DOHH2 (cell line): ENCODE results near the gene ST6GAL1.
A peak's percentile ranks its signal among the peaks of the same experiment; 100 is the strongest.

ENCODE experiments used
- H3F3A ChIP-seq: fragments of 200-600 bp; sonication (generic), shearing (Covaris generic); 2 replicates; pipeline ENCODE4 v1.6.0; 2016; ENCODE audit warnings: antibody characterized with exemption, mild to moderate bottlenecking; ENCODE audit not compliant: control insufficient read depth, insufficient read depth
- H3K27ac ChIP-seq: fragments of 200-600 bp; sonication (generic); 2 replicates; pipeline ENCODE4 v1.5.1; 2014; ENCODE audit warnings: low read depth, mild to moderate bottlenecking, low read length, moderate library complexity
- H3K27me3 ChIP-seq: fragments of 200-600 bp; sonication (generic); 2 replicates; pipeline ENCODE4 v1.6.1; 2014; ENCODE audit warnings: mild to moderate bottlenecking, low read length, mixed read lengths; ENCODE audit not compliant: control insufficient read depth
- H3K36me3 ChIP-seq: fragments of 200-600 bp; sonication (generic); 2 replicates; pipeline ENCODE4 v1.6.1; 2014; ENCODE audit warnings: mild to moderate bottlenecking, low read length, moderate library complexity, mixed read lengths; ENCODE audit not compliant: control insufficient read depth
- H3K4me1 ChIP-seq: fragments of 200-600 bp; sonication (generic); 2 replicates; pipeline ENCODE4 v1.6.1; 2014; ENCODE audit warnings: mild to moderate bottlenecking, low read length, mixed read lengths; ENCODE audit not compliant: control insufficient read depth
- H3K4me2 ChIP-seq: fragments of 200-600 bp; sonication (generic); 2 replicates; pipeline ENCODE4 v1.6.0; 2014; ENCODE audit warnings: mild to moderate bottlenecking, low read length, moderate library complexity
- H3K4me3 ChIP-seq: fragments of 200-600 bp; sonication (generic); 2 replicates; pipeline ENCODE4 v1.5.1; 2014; ENCODE audit warnings: mild to moderate bottlenecking, low read length, mixed read lengths
- H3K79me2 ChIP-seq: fragments of 200-600 bp; sonication (generic); 2 replicates; pipeline ENCODE4 v1.6.1; 2014; ENCODE audit warnings: mild to moderate bottlenecking, low read length, mixed read lengths; ENCODE audit not compliant: control insufficient read depth
- H3K9me2 ChIP-seq: fragments of 200-600 bp; sonication (generic); replicated peaks from 2 replicates; pipeline ENCODE4 v1.6.1; 2014; ENCODE audit warnings: mild to moderate bottlenecking, low read length, mixed read lengths; ENCODE audit not compliant: control insufficient read depth
- H3K9me3 ChIP-seq: fragments of 200-600 bp; sonication (generic); 2 replicates; pipeline ENCODE4 v1.6.1; 2014; ENCODE audit warnings: antibody characterized with exemption, low read length, mixed read lengths; ENCODE audit not compliant: control insufficient read depth, insufficient read depth
- H4K20me1 ChIP-seq: fragments of 200-600 bp; sonication (generic); 2 replicates; pipeline ENCODE4 v1.6.0; 2014; ENCODE audit warnings: low read depth, mild to moderate bottlenecking, antibody characterized with exemption, low read length, moderate library complexity; ENCODE audit not compliant: control insufficient read depth, insufficient read depth
- CTCF ChIP-seq: fragments of 200-600 bp; sonication (generic); IDR thresholded peaks from one replicate; pipeline ENCODE4 v1.5.1; 2014; ENCODE audit warnings: antibody characterized with exemption, mild to moderate bottlenecking, low read depth, low read length; ENCODE audit not compliant: poor library complexity, severe bottlenecking
- EZH2phosphoT487 ChIP-seq: fragments of 200-600 bp; sonication (generic); IDR thresholded peaks from 2 replicates; pipeline ENCODE4 v1.6.1; 2017; ENCODE audit warnings: borderline replicate concordance, mild to moderate bottlenecking, antibody characterized with exemption, low read length, moderate library complexity, mixed read lengths

Gene ST6GAL1

GRCh38 chr3:186940967-186941366, 10.6 kb downstream of the ST6GAL1 start:
- H3K4me2 ChIP-seq = no peak overlapping the region
- H3K9me3 ChIP-seq = no peaks in the 10 kb centered on the region
- H3K27ac ChIP-seq = no peak overlapping the region
- H3K36me3 ChIP-seq = peaks cover 59% of the 10 kb centered on the region
- no peak overlapping the region for H3K4me3 ChIP-seq
- H3K9me2 ChIP-seq = no peaks in the 10 kb centered on the region
- H3F3A ChIP-seq = peaks cover 5% of the 10 kb centered on the region; the same call in 1 of the 2 replicates
- H3K27me3 ChIP-seq = no peaks in the 10 kb centered on the region
- H3K4me1 ChIP-seq = peaks cover 38% of the 10 kb centered on the region
- H3K79me2 ChIP-seq = peaks cover 93% of the 10 kb centered on the region
- TF ChIP-seq CTCF (no peak), EZH2phosphoT487 (no peak)
- peaks cover 8% of the 10 kb centered on the region for H4K20me1 ChIP-seq

DNA sequence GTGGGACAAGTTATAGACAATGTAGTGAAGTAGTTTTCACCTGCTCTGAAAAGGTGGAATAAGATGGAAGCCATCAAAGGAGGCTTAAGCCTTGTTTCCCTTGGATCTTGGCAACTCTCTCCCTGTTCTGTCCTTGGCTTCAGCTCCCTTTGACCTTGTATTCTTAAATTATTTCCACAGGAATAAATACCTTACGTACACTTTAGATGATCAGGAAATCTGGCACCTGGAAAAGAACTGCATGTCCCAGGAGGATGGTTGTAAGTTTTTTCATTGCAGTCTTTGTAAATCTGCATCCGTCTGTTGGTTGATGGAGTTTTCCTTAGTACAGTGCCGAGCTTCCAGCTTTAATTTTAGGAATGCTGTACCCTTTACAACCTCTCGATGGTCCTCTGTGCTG, 11.8 kb downstream of the ST6GAL1 start:
- Histone ChIP-seq H3F3A (peaks cover 5% of the 10 kb centered on the region; the same call in 1 of the 2 replicates), H3K4me2 (no peak overlapping the region), H3K9me2 (no peaks in the 10 kb centered on the region), H3K27me3 (no peaks in the 10 kb centered on the region), H3K27ac (no peak overlapping the region), H3K79me2 (peaks cover 90% of the 10 kb centered on the region), H4K20me1 (peaks cover 8% of the 10 kb centered on the region), H3K9me3 (no peaks in the 10 kb centered on the region), H3K4me1 (peaks cover 49% of the 10 kb centered on the region), H3K4me3 (no peak overlapping the region), H3K36me3 (peaks cover 57% of the 10 kb centered on the region)
- TF ChIP-seq EZH2phosphoT487 (no peak), CTCF (no peak)

- Histone ChIP-seq H3K27ac (no peak overlapping the region), H3K79me2 (peaks cover 89% of the 10 kb centered on the region), H3K36me3 (peaks cover 76% of the 10 kb centered on the region), H3K4me3 (no peak overlapping the region), H3F3A (peaks cover 5% of the 10 kb centered on the region; the same call in 1 of the 2 replicates), H3K4me1 (peaks cover 70% of the 10 kb centered on the region), H3K27me3 (no peaks in the 10 kb centered on the region), H4K20me1 (peaks cover 8% of the 10 kb centered on the region; the same call in 1 of the 2 replicates), H3K9me2 (no peaks in the 10 kb centered on the region), H3K9me3 (no peaks in the 10 kb centered on the region), H3K4me2 (peak overlapping the region; percentile 40; the same call in 1 of the 2 replicates)
- TF ChIP-seq CTCF = no peak
- TF ChIP-seq EZH2phosphoT487 = no peak
Measured at GRCh38 chr3:186945255-186945823, 15.0 kb downstream of the ST6GAL1 start.
